ENCODE measurements around the gene CHL1. TPM values are rescaled to one million over a fixed set of nuclear protein-coding genes. Genes with fewer than 3 reads are reported as not detected.

The CHL1 gene
- total and polyA plus RNA-seq, 12 donors, result 0.55 to 28.8 (median 2.2) TPM

- Histone ChIP-seq H3K9me3 (no peaks in the 10 kb centered on the region), H3K27ac (no peak overlapping the region), H3K4me1 (no peaks in the 10 kb centered on the region), H3K4me3 (no peak overlapping the region), H3K36me3 (no peaks in the 10 kb centered on the region), H3K27me3 (peaks cover 0 to 5% (median 0%) of the 10 kb centered on the region in 7 donors)
- no peak for TF ChIP-seq CTCF (IDR thresholded peaks at IDR 0.05)
- ATAC-seq (no peak), DNase-seq (no peak)
- 58 to 60% methylated on average over 4 of the region's 4 CpGs for WGBS, 2 donors
- intact Hi-C loops (cut with DNase I), result no loop called here
These were observed 154.4 kb downstream of the CHL1 start for GRCh38 chr3:350871-351371.

- intact Hi-C loops (cut with DNase I), result no loop called here
- H3K27me3 ChIP-seq, result peaks cover 0 to 5% (median 0%) of the 10 kb centered on the region in 7 donors
- TF ChIP-seq CTCF (IDR thresholded peaks at IDR 0.05), result no peak
- no peaks in the 10 kb centered on the region for H3K9me3 ChIP-seq
- no peaks in the 10 kb centered on the region for H3K4me1 ChIP-seq
- no peak overlapping the region for H3K4me3 ChIP-seq
- H3K27ac ChIP-seq, result no peak overlapping the region
- ATAC-seq (no peak), DNase-seq (no peak)
- no peaks in the 10 kb centered on the region for H3K36me3 ChIP-seq
- WGBS, 2 donors, result 43 to 57% methylated on average over 1 of the region's 1 CpG
These were observed 156.0 kb downstream of the CHL1 start for GRCh38 chr3:352599-352998.

GRCh38 chr3:353191-353739 lies 156.7 kb downstream of the CHL1 start:
- H3K4me1 ChIP-seq, result no peaks in the 10 kb centered on the region
- H3K27ac ChIP-seq, result no peak overlapping the region
- intact Hi-C loops (cut with DNase I), result no loop called here
- H3K9me3 ChIP-seq, result no peaks in the 10 kb centered on the region
- no peak overlapping the region for H3K4me3 ChIP-seq
- DNase-seq, result no peak
- no peak for ATAC-seq
- no peaks in the 10 kb centered on the region for H3K36me3 ChIP-seq
- 72 to 75% methylated on average over 3 of the region's 3 CpGs for WGBS, 2 donors
- peaks cover 0 to 5% (median 0%) of the 10 kb centered on the region in 7 donors for H3K27me3 ChIP-seq
- TF ChIP-seq CTCF (IDR thresholded peaks at IDR 0.05), result no peak

DNA sequence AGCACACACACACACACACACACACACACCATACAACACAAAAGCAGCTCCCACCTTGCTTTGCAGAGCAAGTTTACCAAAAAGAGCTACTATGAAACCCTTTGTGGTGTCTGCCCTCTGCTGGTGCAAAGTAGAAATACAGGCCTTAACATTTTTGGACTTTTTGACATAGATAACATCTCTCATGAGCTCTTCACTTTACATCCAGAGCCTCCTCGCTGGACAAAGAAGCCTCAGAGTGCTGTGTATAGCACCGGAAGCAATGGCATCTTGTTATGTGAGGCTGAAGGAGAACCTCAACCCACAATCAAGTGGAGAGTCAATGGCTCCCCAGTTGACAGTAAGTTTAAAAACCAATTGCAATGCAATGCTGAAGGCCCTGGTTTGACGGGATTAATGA lies 157.9 kb downstream of the CHL1 start:
- no peaks in the 10 kb centered on the region for H3K36me3 ChIP-seq
- ATAC-seq (peak in 1 of 8 donors; percentile 22), DNase-seq (no peak)
- H3K4me3 ChIP-seq, result no peak overlapping the region
- intact Hi-C loops (cut with DNase I), result no loop called here
- H3K27me3 ChIP-seq, result peaks cover 0 to 4% (median 0%) of the 10 kb centered on the region in 7 donors
- peak; percentile 33 to 71 (median 64) for TF ChIP-seq CTCF (IDR thresholded peaks at IDR 0.05)
- no peak overlapping the region for H3K27ac ChIP-seq
- no peaks in the 10 kb centered on the region for H3K9me3 ChIP-seq
- H3K4me1 ChIP-seq, result no peaks in the 10 kb centered on the region
- 28 to 32% methylated on average over 3 of the region's 3 CpGs for WGBS, 2 donors
